ENCODE data around the gene CHSY3. TPM values are rescaled to one million over a fixed set of nuclear protein-coding genes. Genes with fewer than 3 reads are reported as not detected.

CHSY3 gene
- total and polyA plus RNA-seq, 4 donors = 0.40 to 7.7 (median 2.1) TPM

DNA sequence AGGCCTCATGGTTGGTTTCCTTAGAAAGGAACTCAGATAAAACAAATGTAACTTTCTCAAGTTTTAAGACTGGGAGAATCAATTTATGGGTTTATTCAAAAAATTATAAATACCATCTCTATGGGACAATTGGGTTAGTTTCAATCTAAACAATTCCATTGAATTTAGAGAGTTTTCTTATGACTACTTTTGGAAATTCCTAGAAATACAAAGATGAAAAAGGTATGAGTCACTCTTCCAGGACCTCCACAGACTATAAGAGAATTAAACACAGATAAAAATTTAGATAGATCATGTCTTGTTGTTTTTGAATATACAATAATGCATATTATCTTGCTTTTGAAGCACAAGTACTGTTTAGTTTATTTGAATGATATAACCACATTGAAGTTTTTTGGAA lies 188.7 kb downstream of the CHSY3 start:
- H3K9me3 ChIP-seq (ENCODE audit: control insufficient read depth in 4 of 4, low read length in 3 of 4) = no peaks in the 10 kb centered on the region
- DNase-seq (ENCODE audit: low spot score) = no peak
- H3K9ac ChIP-seq (ENCODE audit: low read depth in 1 of 2, low read length in 2 of 2) = no peak overlapping the region
- no peak overlapping the region for H3K4me3 ChIP-seq (ENCODE audit: low read depth in 1 of 3, low read length in 3 of 3)
- no peaks in the 10 kb centered on the region for H3K27me3 ChIP-seq (ENCODE audit: control insufficient read depth in 4 of 4, insufficient read depth in 4 of 4, low read length in 3 of 4)
- H3K4me1 ChIP-seq (ENCODE audit: control insufficient read depth in 4 of 4, insufficient read depth in 4 of 4, low read length in 3 of 4) = no peaks in the 10 kb centered on the region
- TF ChIP-seq HNF4A (conservative IDR thresholded peaks at IDR 0.05) (no peak), FOXA1 (IDR thresholded peaks at IDR 0.05) (no peak), TAF1 (conservative IDR thresholded peaks at IDR 0.05) (no peak), JUND (IDR thresholded peaks at IDR 0.05) (no peak), RXRA (IDR thresholded peaks at IDR 0.05) (no peak), YY1 (IDR thresholded peaks at IDR 0.05) (no peak)
- TF ChIP-seq, protein P1, sequence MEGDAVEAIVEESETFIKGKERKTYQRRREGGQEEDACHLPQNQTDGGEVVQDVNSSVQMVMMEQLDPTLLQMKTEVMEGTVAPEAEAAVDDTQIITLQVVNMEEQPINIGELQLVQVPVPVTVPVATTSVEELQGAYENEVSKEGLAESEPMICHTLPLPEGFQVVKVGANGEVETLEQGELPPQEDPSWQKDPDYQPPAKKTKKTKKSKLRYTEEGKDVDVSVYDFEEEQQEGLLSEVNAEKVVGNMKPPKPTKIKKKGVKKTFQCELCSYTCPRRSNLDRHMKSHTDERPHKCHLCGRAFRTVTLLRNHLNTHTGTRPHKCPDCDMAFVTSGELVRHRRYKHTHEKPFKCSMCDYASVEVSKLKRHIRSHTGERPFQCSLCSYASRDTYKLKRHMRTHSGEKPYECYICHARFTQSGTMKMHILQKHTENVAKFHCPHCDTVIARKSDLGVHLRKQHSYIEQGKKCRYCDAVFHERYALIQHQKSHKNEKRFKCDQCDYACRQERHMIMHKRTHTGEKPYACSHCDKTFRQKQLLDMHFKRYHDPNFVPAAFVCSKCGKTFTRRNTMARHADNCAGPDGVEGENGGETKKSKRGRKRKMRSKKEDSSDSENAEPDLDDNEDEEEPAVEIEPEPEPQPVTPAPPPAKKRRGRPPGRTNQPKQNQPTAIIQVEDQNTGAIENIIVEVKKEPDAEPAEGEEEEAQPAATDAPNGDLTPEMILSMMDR (IDR thresholded peaks at IDR 0.05; ENCODE audit: low read depth, low read length, missing input control) = no peak
- TF ChIP-seq, protein P2, sequence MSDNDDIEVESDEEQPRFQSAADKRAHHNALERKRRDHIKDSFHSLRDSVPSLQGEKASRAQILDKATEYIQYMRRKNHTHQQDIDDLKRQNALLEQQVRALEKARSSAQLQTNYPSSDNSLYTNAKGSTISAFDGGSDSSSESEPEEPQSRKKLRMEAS (IDR thresholded peaks at IDR 0.05) = no peak
- no peak overlapping the region for H3K27ac ChIP-seq (ENCODE audit: low read depth in 1 of 2, low read length in 2 of 2)
- no peaks in the 10 kb centered on the region for H3K36me3 ChIP-seq (ENCODE audit: control insufficient read depth in 4 of 4, insufficient read depth in 3 of 4, low read depth in 1 of 4, low read length in 3 of 4)

DNA sequence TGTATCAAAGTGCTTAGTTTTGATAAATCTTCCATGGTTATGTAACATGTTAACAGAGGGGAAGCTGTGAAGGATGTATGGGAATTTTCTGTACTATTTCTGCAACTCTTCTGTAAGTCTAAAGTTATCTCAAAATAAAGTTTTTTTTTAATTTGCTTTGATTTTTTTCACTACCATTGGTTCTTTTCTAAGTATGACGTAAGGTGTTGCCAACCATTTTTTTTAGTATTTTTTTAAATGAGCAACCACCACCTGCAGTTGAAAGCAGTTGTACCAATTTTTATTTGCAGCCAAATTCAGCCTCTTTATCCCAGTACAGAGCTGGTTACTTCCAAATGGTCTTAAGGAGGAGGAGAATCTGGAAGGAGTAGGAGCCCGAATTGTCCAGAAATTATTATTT lies 192.2 kb downstream of the CHSY3 start:
- Histone ChIP-seq H3K27ac (ENCODE audit: low read depth in 1 of 2, low read length in 2 of 2) (no peak overlapping the region), H3K4me3 (ENCODE audit: low read depth in 1 of 3, low read length in 3 of 3) (no peak overlapping the region), H3K4me1 (ENCODE audit: control insufficient read depth in 4 of 4, insufficient read depth in 4 of 4, low read length in 3 of 4) (no peaks in the 10 kb centered on the region), H3K36me3 (ENCODE audit: control insufficient read depth in 4 of 4, insufficient read depth in 3 of 4, low read depth in 1 of 4, low read length in 3 of 4) (peaks cover 0 to 1% (median 0%) of the 10 kb centered on the region in 4 donors), H3K27me3 (ENCODE audit: control insufficient read depth in 4 of 4, insufficient read depth in 4 of 4, low read length in 3 of 4) (no peaks in the 10 kb centered on the region), H3K9me3 (ENCODE audit: control insufficient read depth in 4 of 4, low read length in 3 of 4) (no peaks in the 10 kb centered on the region), H3K9ac (ENCODE audit: low read depth in 1 of 2, low read length in 2 of 2) (no peak overlapping the region)
- DNase-seq (ENCODE audit: low spot score) = no peak
- 76% methylated on average over 2 of the region's 2 CpGs for WGBS
- TF ChIP-seq RAD21 (IDR thresholded peaks at IDR 0.05) (no peak), FOXA2 (IDR thresholded peaks at IDR 0.05) (no peak), HNF4A (conservative IDR thresholded peaks at IDR 0.05) (no peak), RXRA (IDR thresholded peaks at IDR 0.05) (no peak), TAF1 (conservative IDR thresholded peaks at IDR 0.05) (no peak), FOXA1 (IDR thresholded peaks at IDR 0.05) (no peak), YY1 (IDR thresholded peaks at IDR 0.05) (no peak)
- TF ChIP-seq, protein P3, sequence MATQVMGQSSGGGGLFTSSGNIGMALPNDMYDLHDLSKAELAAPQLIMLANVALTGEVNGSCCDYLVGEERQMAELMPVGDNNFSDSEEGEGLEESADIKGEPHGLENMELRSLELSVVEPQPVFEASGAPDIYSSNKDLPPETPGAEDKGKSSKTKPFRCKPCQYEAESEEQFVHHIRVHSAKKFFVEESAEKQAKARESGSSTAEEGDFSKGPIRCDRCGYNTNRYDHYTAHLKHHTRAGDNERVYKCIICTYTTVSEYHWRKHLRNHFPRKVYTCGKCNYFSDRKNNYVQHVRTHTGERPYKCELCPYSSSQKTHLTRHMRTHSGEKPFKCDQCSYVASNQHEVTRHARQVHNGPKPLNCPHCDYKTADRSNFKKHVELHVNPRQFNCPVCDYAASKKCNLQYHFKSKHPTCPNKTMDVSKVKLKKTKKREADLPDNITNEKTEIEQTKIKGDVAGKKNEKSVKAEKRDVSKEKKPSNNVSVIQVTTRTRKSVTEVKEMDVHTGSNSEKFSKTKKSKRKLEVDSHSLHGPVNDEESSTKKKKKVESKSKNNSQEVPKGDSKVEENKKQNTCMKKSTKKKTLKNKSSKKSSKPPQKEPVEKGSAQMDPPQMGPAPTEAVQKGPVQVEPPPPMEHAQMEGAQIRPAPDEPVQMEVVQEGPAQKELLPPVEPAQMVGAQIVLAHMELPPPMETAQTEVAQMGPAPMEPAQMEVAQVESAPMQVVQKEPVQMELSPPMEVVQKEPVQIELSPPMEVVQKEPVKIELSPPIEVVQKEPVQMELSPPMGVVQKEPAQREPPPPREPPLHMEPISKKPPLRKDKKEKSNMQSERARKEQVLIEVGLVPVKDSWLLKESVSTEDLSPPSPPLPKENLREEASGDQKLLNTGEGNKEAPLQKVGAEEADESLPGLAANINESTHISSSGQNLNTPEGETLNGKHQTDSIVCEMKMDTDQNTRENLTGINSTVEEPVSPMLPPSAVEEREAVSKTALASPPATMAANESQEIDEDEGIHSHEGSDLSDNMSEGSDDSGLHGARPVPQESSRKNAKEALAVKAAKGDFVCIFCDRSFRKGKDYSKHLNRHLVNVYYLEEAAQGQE (IDR thresholded peaks at IDR 0.05) = no peak
- TF ChIP-seq, protein P1 (IDR thresholded peaks at IDR 0.05; ENCODE audit: low read depth, low read length, missing input control) = no peak

Measured in liver (tissue), 9 donors.